Endodermal cell (in vitro differentiated cells): ENCODE results near the gene CERS6. TPM values are rescaled to one million over a fixed set of nuclear protein-coding genes. Genes with fewer than 3 reads are reported as not detected.
A peak's percentile ranks its signal among the peaks of the same experiment; 100 is the strongest.

Experiments
- DNase-seq: peaks from one replicate; pipeline ENCODE4 v3.0.0-alpha.2; 2017
- H3K27ac ChIP-seq: 2 replicates; pipeline ENCODE4 v1.5.1; 2013; ENCODE audit warnings: mild to moderate bottlenecking, low read depth, low read length, moderate library complexity
- H3K27me3 ChIP-seq: 2 replicates; pipeline ENCODE4 v1.6.1; 2013; ENCODE audit warnings: mild to moderate bottlenecking, low read length, moderate library complexity; ENCODE audit not compliant: insufficient read depth, control insufficient read depth, poor library complexity, severe bottlenecking
- H3K36me3 ChIP-seq: 2 replicates; pipeline ENCODE4 v1.7.0; 2013; ENCODE audit warnings: mild to moderate bottlenecking, low read length, moderate library complexity; ENCODE audit not compliant: control insufficient read depth, insufficient read depth
- H3K4me1 ChIP-seq: one replicate; pipeline ENCODE4 v1.7.0; 2013; ENCODE audit warnings: low read length; ENCODE audit not compliant: control insufficient read depth, insufficient read depth
- H3K4me3 ChIP-seq: 2 replicates; pipeline ENCODE4 v1.5.1; 2013; ENCODE audit warnings: mild to moderate bottlenecking, low read length, moderate library complexity
- H3K9ac ChIP-seq: 2 replicates; pipeline ENCODE4 v1.6.1; 2013; ENCODE audit warnings: mild to moderate bottlenecking, low read length, moderate library complexity; ENCODE audit not compliant: poor library complexity, severe bottlenecking; ENCODE audit errors: extremely low read depth
- H3K9me3 ChIP-seq: 2 replicates; pipeline ENCODE4 v1.6.1; 2013; ENCODE audit warnings: mild to moderate bottlenecking, low read length, moderate library complexity; ENCODE audit not compliant: control insufficient read depth
- H3K27ac Mint-ChIP-seq: 2 replicates; pipeline ENCODE4 v1.8.0; 2020; ENCODE audit warnings: mixed read lengths
- H3K27me3 Mint-ChIP-seq: 2 replicates; pipeline ENCODE4 v1.8.0; 2021; ENCODE audit warnings: mild to moderate bottlenecking, mixed read lengths; ENCODE audit not compliant: insufficient read depth
- H3K36me3 Mint-ChIP-seq: 2 replicates; pipeline ENCODE4 v1.8.0; 2020; ENCODE audit warnings: low read depth, mixed read lengths
- H3K4me1 Mint-ChIP-seq: 2 replicates; pipeline ENCODE4 v1.8.0; 2020; ENCODE audit warnings: mixed read lengths
- H3K4me3 Mint-ChIP-seq: 2 replicates; pipeline ENCODE4 v1.8.0; 2020; ENCODE audit warnings: mild to moderate bottlenecking, moderate library complexity, mixed read lengths
- H3K9me3 Mint-ChIP-seq: 2 replicates; pipeline ENCODE4 v1.8.0; 2020; ENCODE audit warnings: mild to moderate bottlenecking, mixed read lengths
- CTCF ChIP-seq: fragments of 200-600 bp; sonication (generic); conservative IDR thresholded peaks from 2 replicates; pipeline ENCODE4 v1.5.0; 2021; ENCODE audit warnings: antibody characterized with exemption, mild to moderate bottlenecking
- WGBS, 2 experiments: methylation state at CpG; one replicate each; pipeline versions ENCODE4 v1.1.5 to v1.1.7; 2013; ENCODE audit warnings: missing lambda C conversion rate in 2 of 2, mixed read lengths in 1 of 2; ENCODE audit not compliant: insufficient coverage in 1 of 2, insufficient read length in 1 of 2; 5-methylcytosine and 5-hydroxymethylcytosine counted together
- total RNA-seq, 2 donors: library from RNA; stranded (reverse); fragmentation: NEBNext Ultra II Directional in 1 of 2; extraction: Animal tissue kit (Norgen Biotek cat#: 25700) in 1 of 2; gene quantifications; 2 replicates in 1 of 2; 3 replicates in 1 of 2; pipeline ENCODE4 v1.2.1, GENCODE V29; 2021

Gene CERS6
- total RNA-seq, 2 donors from 2014 or later, result 41.3 to 52.0 TPM

GRCh38 chr2:168814046-168814445 lies 358.0 kb downstream of the CERS6 start:
- Mint-ChIP-seq H3K4me1 (peaks cover 69% of the 10 kb centered on the region), H3K4me3 (no peak overlapping the region), H3K36me3 (no peaks in the 10 kb centered on the region), H3K9me3 (no peaks in the 10 kb centered on the region), H3K27ac (no peak overlapping the region), H3K27me3 (no peaks in the 10 kb centered on the region)
- no peaks in the 10 kb centered on the region for H3K27me3 ChIP-seq
- H3K4me1 ChIP-seq, result peaks cover 27% of the 10 kb centered on the region
- H3K4me3 ChIP-seq, result no peak overlapping the region
- no peaks in the 10 kb centered on the region for H3K36me3 ChIP-seq
- H3K27ac ChIP-seq, result no peak overlapping the region
- WGBS, 2 experiments, result 88% methylated on average over 2 of the region's 2 CpGs; no CpG with 5 or more reads in 1 of the 2 experiments
- no peaks in the 10 kb centered on the region for H3K9me3 ChIP-seq
- no peak for TF ChIP-seq CTCF
- H3K9ac ChIP-seq, result no peak overlapping the region
- no peak for DNase-seq

GRCh38 chr2:168814939-168815907 lies 359.2 kb downstream of the CERS6 start:
- no peaks in the 10 kb centered on the region for H3K9me3 ChIP-seq
- Mint-ChIP-seq H3K9me3 (no peaks in the 10 kb centered on the region), H3K27ac (no peak overlapping the region), H3K27me3 (no peaks in the 10 kb centered on the region), H3K4me1 (peaks cover 61% of the 10 kb centered on the region), H3K4me3 (no peak overlapping the region), H3K36me3 (no peaks in the 10 kb centered on the region)
- no peaks in the 10 kb centered on the region for H3K36me3 ChIP-seq
- peak overlapping the region; percentile 38 for H3K4me3 ChIP-seq
- peaks cover 22% of the 10 kb centered on the region for H3K4me1 ChIP-seq
- H3K27ac ChIP-seq, result no peak overlapping the region
- H3K9ac ChIP-seq, result no peak overlapping the region
- no peak for DNase-seq
- WGBS, 2 experiments, result 83% methylated on average over 1 of the region's 1 CpG; no CpG with 5 or more reads in 1 of the 2 experiments
- H3K27me3 ChIP-seq, result no peaks in the 10 kb centered on the region
- TF ChIP-seq CTCF, result no peak

DNA sequence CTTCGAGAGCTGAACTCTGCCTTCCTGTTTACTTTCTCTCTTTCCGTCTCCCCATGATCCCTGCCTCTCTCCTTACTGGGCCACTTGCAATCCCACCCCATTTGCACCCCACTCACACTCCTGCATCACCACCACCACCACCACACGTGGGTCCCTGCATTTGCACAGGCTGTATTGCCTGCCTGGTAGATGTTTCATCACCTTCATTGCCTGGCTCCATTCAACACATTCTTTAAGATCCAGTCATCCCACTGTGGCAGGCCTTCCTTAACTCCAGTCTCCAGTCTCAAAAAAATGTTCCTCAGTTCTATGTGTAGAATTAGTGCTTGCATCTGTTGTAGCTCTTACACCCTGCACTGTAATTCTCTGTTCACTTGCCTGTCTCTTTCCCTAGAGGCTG lies 360.3 kb downstream of the CERS6 start:
- no peak overlapping the region for H3K27ac ChIP-seq
- no peak overlapping the region for H3K9ac ChIP-seq
- Mint-ChIP-seq H3K36me3 (no peaks in the 10 kb centered on the region), H3K27ac (no peak overlapping the region), H3K4me3 (no peak overlapping the region), H3K9me3 (no peaks in the 10 kb centered on the region), H3K4me1 (peaks cover 51% of the 10 kb centered on the region), H3K27me3 (no peaks in the 10 kb centered on the region)
- H3K36me3 ChIP-seq, result no peaks in the 10 kb centered on the region
- no peaks in the 10 kb centered on the region for H3K9me3 ChIP-seq
- DNase-seq, result no peak
- H3K4me3 ChIP-seq, result no peak overlapping the region
- TF ChIP-seq CTCF, result no peak
- no peaks in the 10 kb centered on the region for H3K27me3 ChIP-seq
- WGBS, 2 experiments, result 84 to 97% methylated on average over 3 of the region's 3 CpGs
- H3K4me1 ChIP-seq, result peaks cover 18% of the 10 kb centered on the region
